HG02798 (cell line): ENCODE data around the gene CHRM4.
A peak's percentile ranks its signal among the peaks of the same experiment; 100 is the strongest.

ENCODE experiments used
- ATAC-seq: cut with Tn5 transposase; IDR thresholded peaks from one replicate; pipeline ENCODE4 v1.9.1; 2021; ENCODE audit warnings: mild to moderate bottlenecking; ENCODE audit not compliant: unreplicated experiment, poor library complexity

Gene CHRM4

GRCh38 chr11:46404476-46405017 lies 13.0 kb upstream of the CHRM4 start:
- ATAC-seq = no peak

DNA sequence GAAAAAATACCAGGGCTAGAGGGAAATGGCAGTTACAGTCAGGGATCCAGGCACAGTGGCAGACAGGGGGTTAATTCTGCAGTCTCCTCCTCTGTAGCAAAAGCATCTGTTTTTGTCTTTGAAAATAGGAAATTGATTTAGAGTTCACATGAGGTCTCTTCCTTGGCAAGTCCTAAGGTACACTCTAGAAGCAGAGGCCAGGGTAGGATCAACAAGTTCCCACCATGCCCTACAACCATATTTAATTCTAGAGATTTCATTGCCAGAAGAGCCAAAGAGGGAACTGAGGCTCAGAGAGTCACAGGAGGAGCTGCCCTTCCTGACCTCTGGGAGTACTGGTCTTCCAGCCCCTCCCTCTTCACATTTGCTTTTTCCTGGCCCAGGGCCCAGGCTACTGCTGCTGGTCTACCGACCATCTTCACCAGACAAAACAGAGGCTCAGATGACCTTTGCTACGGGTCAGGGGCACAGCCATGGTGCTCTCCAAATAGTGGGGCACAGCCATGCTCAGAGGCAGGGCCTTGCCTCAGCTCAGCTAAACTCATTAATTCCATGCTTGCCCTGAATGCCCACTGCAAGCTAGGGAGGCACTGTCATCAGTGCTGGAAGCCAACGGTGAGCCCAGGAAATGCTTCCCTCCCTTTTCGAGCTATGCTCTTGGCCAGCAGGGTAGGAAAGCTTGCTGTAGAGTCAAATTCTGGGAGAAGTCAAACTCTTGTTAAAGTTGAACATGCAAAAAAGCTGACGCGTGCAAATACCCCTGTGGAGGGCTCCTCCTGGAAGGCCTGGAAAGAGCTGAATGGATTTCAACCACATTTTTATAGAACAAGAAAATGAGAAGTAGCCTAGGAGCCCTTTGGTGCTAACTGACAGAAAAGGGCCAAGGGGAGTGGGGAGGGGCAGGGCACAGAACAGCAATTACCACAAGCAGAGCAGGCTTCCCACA lies 11.7 kb upstream of the CHRM4 start:
- no peak for ATAC-seq

GRCh38 chr11:46397526-46397925 lies 6.0 kb upstream of the CHRM4 start:
- no peak for ATAC-seq

DNA sequence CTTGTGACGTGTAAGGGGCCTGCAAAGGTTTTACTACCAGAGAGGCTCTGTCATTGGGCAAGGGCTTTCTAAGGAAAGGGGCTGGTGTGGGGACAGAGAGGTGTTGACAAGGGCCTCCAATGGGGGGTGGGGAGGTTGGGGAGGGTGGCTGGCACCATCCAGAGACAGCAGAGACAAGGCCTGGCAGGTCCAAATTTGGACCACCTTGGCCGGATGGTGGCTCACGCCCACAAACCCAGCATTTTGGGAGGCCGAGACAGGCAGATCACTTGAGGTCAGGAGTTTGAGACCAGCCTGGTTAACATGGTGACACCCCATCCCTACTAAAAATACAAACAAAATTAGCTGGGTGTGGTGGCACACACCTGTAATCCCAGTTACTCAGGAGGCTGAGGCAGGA lies 2.2 kb upstream of the CHRM4 start:
- ATAC-seq = no peak

DNA sequence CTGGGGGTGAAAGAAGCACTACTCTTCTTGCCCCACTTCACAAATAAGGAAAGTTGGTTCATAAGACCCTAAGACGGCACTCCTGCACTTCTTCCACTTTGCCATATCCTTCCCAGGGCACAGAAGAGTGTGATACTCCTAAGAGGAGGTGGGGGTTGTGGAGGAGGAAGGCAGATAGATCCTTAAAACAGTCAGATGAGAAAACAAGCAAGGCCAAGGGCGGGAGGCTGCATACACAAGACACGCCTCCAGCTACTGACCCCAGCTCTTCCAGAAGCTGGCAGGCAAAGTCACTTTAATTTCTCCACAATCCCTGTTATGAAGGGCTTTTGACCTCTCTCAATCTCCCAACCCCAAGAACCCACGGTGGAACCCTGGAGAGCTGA lies 1.6 kb upstream of the CHRM4 start:
- ATAC-seq = no peak

GRCh38 chr11:46392421-46393230 lies 1.1 kb upstream of the CHRM4 start:
- ATAC-seq = peak; percentile 69

- ATAC-seq = no peak
These were observed 394 bp downstream of the CHRM4 start for GRCh38 chr11:46391186-46391577.

GRCh38 chr11:46390331-46391171 lies 1.0 kb downstream of the CHRM4 start:
- no peak for ATAC-seq

DNA sequence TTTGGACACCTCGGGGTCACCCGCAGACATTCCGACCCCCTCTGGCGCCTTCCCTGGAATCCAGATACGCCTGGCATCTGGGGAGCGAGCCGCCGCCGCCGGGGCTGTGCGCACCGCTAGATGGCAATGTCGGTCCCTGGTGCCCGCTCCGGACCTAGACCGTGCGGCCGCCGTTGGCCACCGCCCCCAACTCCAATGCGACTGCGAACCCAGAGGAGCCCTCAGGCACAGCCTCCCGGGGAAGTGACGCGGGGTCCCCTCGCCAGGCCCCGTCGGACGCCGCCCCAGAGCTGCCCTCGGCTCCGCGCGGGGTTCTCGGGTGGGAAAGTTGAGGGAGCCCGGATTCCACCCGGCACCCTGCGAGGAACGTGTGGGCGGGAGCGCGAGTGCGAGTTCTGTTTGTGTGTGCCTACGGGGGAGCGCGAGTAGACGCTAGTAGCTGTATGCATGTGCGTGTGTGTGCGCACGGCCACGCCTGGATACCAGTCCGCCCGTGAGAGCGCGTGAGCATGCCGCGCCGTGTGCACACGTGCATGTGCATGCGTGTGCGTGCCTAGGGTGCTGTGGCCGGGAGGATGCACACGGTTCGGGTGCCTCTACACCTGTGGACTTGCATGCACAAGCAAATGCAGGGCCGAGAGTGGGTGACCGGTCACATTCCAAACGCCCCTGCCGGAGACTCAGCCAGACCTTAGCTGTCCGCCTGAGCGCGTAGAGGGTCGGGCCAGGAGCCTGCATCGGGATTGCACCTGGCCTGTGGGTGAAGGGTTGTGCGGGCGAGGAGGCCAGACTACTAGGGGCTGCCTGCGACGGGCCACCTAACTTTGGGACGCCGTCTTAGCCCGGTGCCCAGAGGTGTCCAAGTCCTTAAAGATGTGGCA lies 1.9 kb downstream of the CHRM4 start:
- peak; percentile 66 for ATAC-seq

GRCh38 chr11:46388619-46389449 lies 2.7 kb downstream of the CHRM4 start:
- ATAC-seq = no peak

DNA sequence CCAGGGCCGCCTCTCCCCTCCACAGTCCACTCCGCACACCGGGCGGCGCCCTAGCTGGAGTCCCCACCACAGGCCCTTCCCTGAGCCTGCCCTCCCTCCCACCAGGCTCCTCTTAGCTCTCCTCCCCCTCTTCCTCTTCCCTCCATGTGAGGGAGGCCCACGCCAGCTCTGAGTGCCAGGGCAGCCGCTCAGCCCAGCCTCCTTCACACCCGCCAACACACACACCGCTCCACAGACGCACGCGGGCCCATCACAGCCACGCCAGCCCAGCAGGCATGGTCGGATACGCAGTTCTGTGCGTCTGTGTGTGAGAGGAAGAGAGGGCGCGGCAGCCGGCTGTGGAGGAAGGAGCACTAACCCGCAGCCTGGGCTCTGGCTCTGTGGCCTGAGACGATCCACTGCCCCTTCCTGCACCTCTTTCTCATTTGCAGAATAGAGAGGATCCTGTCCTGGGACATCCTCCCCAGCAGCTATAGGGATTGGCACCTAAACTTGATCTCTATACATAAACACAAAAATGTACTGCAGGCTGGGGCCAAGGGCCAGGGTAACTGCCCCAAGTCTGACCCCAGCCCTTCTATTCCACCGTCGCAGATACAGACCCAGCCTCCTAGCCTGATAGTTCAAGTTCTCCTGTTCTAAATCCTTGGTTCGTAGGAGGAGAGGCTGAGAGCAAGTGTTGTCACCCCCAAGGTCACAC lies 3.5 kb downstream of the CHRM4 start:
- ATAC-seq = no peak

DNA sequence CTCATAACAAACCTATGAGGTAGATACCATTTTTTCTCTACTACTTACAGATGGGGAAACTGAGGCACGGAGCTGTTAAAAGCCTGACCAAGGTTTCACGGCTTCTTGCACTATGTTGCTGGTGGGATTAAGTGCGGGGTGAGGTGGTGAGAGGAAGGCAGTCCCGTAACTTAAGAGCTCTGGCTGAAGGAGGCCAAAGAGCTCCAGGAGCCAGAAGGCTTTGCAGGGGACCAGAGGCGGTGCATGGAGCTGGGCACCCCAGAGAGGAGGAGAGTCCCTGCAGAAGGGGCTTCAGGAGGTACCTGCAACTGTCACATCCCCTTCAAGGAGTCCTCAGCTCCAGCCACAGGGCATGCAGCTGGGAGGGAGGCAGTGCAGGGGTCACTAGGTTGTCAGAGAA lies 4.1 kb downstream of the CHRM4 start:
- no peak for ATAC-seq

- no peak for ATAC-seq
These were observed 4.9 kb downstream of the CHRM4 start for GRCh38 chr11:46386674-46387073.

DNA sequence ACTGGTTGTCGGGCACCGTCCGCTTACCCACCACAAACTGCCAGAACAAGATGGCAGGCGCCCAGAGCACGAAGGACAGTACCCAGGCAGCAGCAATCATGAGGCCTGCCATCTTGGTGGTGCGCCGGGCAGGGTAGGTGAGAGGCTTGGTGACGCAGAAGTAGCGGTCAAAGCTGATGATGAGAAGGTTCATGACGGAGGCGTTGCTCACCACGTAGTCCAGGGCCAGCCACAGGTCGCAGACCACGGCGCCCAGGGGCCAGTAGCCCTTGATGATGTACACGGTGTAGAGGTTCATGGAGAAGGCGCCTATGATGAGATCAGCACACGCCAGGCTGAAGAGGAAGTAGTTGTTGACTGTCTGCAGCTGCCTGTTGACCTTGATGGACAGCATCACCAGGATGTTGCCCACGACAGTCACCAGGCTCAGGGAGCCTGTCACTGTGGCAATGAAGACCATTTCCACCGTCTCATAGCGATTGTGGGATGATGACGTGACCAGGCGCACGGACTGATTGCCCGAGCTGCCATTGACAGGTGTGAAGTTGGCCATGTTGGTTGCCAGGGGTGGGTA lies 5.5 kb downstream of the CHRM4 start:
- no peak for ATAC-seq

DNA sequence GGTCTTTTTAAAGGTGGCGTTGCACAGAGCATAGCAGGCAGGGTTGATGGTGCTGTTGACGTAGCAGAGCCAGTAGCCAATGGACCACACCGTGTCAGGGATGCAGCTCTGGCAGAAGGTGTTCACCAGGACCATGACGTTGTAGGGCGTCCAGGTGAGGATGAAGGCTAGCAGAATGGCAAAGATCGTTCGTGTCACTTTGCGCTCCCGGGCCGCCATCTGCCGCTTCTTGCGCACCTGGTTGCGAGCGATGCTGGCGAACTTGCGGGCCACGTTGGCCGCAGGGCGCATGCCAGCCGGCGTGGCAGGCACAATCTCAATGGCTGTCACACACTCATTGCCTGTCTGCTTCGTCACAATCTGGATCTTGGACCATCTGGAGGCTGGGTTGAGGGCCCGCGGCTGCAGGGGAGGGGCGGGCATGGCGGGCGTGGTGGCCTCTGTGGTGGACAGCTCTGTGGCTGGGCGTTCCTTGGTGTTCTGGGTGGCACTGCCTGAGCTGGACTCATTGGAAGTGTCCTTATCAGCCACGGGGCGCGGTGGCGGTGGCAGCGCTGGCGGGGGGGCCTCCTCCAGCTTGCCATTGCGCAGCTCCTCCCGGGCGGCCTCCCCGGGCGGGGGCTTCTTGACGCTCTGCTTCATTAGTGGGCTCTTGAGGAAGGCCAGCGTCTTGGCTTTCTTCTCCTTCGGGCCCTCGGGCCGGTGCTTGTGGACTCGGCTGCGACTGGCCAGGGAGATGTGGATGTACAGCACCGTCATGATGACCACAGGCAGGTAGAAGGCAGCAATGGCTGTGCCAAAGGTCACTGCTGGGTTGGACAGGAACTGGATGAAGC lies 6.2 kb downstream of the CHRM4 start:
- no peak for ATAC-seq

DNA sequence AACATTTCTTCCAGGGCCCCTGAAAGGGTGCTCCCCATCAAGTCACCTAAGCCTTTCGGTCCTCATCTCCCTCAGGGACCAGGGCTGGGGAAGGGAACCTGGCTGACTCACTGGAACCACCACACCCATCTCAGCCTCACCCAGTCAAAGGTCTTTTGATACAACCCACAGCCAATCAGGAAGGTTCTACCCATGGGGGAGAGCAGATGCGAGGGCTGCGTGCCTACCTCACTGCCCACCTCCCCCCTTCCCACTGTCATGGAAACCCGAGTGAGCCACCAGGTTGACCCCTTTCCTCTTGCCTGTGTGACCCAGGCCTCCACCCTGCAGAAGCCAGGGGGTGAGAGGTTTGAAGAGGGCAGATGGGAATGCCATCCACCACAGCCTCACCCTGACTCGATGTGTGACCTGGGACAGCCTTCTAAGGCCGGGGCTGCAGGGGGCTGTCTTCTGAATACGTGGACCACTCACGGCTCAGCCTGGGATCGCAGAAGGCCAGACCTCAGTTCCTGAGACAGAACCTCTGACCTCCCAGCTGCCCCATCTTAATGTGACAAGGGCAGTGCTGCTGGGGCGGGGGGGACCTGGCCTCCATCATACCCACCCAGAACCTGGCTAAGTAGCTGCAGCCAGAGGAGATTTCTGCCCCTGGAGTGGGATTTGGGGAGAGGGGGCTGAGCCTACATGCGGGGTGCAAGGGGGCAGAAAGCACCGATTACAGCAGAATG lies 7.4 kb downstream of the CHRM4 start:
- no peak for ATAC-seq
